Activated B cell treated with CpG ODN at 0.5 μM for 24 hours (primary cell): ENCODE measurements around the gene DYNC1I1. TPM values are rescaled to one million over a fixed set of nuclear protein-coding genes. Genes with fewer than 3 reads are reported as not detected.

Experiments
- ATAC-seq: fragments of 200-7000 bp; cut with Tn5 transposase; one replicate; pipeline ENCODE4 v1.10.0; 2021; ENCODE audit warnings: low read depth, mild to moderate bottlenecking, moderate library complexity
- CTCF ChIA-PET: fragments of 350-600 bp; sonication (Branson Sonifier 250); formaldehyde crosslinking; loops from one replicate; lab custom pipeline; 2021; ENCODE audit warnings: antibody characterized with exemption; lab: Charles Lee
- POLR2A ChIA-PET: fragments of 350-600 bp; sonication (Branson Sonifier 250); formaldehyde crosslinking; loops from one replicate; lab custom pipeline; 2021; ENCODE audit warnings: antibody characterized with exemption; lab: Charles Lee
- DNase-seq: peaks from one replicate; pipeline ENCODE4 v3.0.0; 2022
- H3K27ac Mint-ChIP-seq: one replicate; pipeline ENCODE4 v1.8.0; 2020; ENCODE audit warnings: mixed read lengths
- H3K27me3 Mint-ChIP-seq: one replicate; pipeline ENCODE4 v1.8.0; 2021; ENCODE audit warnings: mixed read lengths
- H3K36me3 Mint-ChIP-seq: one replicate; pipeline ENCODE4 v1.8.0; 2021; ENCODE audit warnings: low read depth, mixed read lengths
- H3K4me1 Mint-ChIP-seq: one replicate; pipeline ENCODE4 v1.8.0; 2021; ENCODE audit warnings: mixed read lengths
- H3K4me3 Mint-ChIP-seq: one replicate; pipeline ENCODE4 v1.8.0; 2020; ENCODE audit warnings: mild to moderate bottlenecking, mixed read lengths
- H3K9me3 Mint-ChIP-seq: one replicate; pipeline ENCODE4 v1.8.0; 2020; ENCODE audit warnings: mixed read lengths
- intact Hi-C: fragments of 100-400 bp; cut with micrococcal nuclease; formaldehyde crosslinking; loops from one replicate; pipeline ENCODE4 v1.15.1; 2024
- total RNA-seq: library from RNA; stranded (reverse); gene quantifications from 2 replicates; pipeline ENCODE4 v1.2.3, GENCODE V29; 2022
- TF ChIP-seq, protein P1 (sequence below): fragments of 200-600 bp; IDR thresholded peaks from one replicate; pipeline ENCODE4 v1.8.0; 2022; ENCODE audit warnings: antibody characterized with exemption, mild to moderate bottlenecking

Gene DYNC1I1
- total RNA-seq, 1 donor from 2014 or later = not detected

DNA sequence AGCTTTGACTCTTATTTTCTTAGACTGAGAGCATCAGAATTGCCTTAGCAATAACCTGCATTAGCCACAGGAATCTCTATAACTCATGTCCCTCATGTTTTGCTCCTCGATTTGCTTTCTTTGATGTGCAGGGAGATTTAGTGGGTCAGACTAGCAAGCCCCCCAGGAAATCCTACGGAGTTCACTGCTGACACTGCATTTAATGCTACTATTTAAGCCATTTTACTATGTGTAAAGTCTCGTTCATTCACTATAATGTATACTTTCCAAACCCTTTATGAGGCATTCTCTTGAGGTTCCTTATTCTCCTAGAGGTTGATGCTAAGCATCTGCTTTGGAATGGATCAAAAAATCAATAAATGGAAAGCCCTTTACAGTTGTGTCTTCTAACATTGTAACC lies 28.4 kb downstream of the DYNC1I1 start:
- Mint-ChIP-seq H3K4me3 (no peak overlapping the region), H3K9me3 (no peaks in the 10 kb centered on the region), H3K4me1 (no peaks in the 10 kb centered on the region), H3K27me3 (peaks cover 6% of the 10 kb centered on the region), H3K36me3 (no peaks in the 10 kb centered on the region), H3K27ac (no peak overlapping the region)
- POLR2A ChIA-PET = no interaction called here
- ATAC-seq (no peak), DNase-seq (no peak)
- TF ChIP-seq, protein P1, sequence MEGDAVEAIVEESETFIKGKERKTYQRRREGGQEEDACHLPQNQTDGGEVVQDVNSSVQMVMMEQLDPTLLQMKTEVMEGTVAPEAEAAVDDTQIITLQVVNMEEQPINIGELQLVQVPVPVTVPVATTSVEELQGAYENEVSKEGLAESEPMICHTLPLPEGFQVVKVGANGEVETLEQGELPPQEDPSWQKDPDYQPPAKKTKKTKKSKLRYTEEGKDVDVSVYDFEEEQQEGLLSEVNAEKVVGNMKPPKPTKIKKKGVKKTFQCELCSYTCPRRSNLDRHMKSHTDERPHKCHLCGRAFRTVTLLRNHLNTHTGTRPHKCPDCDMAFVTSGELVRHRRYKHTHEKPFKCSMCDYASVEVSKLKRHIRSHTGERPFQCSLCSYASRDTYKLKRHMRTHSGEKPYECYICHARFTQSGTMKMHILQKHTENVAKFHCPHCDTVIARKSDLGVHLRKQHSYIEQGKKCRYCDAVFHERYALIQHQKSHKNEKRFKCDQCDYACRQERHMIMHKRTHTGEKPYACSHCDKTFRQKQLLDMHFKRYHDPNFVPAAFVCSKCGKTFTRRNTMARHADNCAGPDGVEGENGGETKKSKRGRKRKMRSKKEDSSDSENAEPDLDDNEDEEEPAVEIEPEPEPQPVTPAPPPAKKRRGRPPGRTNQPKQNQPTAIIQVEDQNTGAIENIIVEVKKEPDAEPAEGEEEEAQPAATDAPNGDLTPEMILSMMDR = no peak
- intact Hi-C loops = no loop called here
- CTCF ChIA-PET = no interaction called here

DNA sequence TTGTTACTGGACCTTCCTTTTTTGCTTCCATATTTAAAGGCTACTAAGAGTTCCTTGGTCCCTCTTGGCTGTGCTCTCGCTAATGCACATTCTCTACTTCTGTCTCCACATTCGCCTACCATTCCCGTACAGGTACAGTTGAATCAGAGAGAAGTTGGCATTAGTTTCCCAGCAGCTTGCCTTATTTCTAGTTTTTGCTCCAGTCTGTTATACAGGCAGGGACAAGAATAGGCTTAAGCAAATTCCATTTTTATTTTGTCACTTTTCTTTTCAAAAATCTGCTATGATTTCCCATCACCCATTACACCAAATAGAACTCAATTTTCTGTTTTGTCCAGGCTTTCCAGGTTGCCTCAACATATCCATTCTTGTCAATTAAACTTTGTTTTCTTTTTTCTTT lies 29.9 kb downstream of the DYNC1I1 start:
- Mint-ChIP-seq H3K36me3 (no peaks in the 10 kb centered on the region), H3K4me1 (no peaks in the 10 kb centered on the region), H3K9me3 (no peaks in the 10 kb centered on the region), H3K4me3 (no peak overlapping the region), H3K27me3 (peaks cover 6% of the 10 kb centered on the region), H3K27ac (no peak overlapping the region)
- no peak for ATAC-seq
- ChIA-PET POLR2A (no interaction called here), CTCF (no interaction called here)
- no peak for DNase-seq
- TF ChIP-seq, protein P1 = no peak
- intact Hi-C loops = no loop called here

DNA sequence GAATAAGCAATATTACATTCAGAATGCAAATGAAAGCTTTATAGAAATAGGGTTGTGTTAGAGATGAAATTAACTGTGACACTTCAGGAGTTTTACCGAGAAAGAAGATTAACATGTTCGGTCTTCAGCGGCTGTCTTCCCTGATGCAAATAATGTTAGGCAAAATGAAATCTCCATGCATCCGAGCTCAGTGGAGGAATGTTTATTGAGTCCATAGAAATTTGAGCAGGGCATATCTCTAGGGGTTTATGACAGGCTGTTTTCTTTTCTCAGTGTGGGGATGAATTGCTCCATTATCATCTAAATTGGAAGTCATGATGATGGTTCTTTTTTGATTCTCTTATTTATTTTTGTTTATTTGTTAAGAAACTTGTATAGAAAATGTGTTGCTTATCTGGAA lies 31.7 kb downstream of the DYNC1I1 start:
- ChIA-PET CTCF (no interaction called here), POLR2A (no interaction called here)
- TF ChIP-seq, protein P1 = no peak
- H3K36me3 Mint-ChIP-seq = no peaks in the 10 kb centered on the region
- no peak overlapping the region for H3K27ac Mint-ChIP-seq
- intact Hi-C loops = no loop called here
- H3K4me1 Mint-ChIP-seq = no peaks in the 10 kb centered on the region
- peaks cover 6% of the 10 kb centered on the region for H3K27me3 Mint-ChIP-seq
- DNase-seq (no peak), ATAC-seq (no peak)
- no peaks in the 10 kb centered on the region for H3K9me3 Mint-ChIP-seq
- H3K4me3 Mint-ChIP-seq = no peak overlapping the region

DNA sequence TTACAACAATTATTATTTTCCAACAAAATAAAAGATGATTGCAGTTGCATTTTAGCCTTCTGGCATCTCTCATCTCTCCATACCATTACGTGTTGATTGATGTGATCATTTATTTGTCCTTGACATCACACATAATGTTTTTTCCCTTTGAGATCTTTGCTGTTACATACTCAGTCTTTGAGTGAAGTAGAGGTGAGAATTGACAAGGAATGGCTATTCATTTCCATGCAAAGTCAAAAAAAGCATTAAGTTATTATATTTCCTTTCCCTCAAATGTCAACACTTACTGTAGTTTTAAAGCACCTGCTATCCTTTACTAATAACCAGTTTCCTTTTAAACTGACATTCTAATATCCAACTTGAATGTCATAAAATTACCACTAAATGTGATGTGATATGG lies 33.6 kb downstream of the DYNC1I1 start:
- Mint-ChIP-seq H3K36me3 (no peaks in the 10 kb centered on the region), H3K4me1 (no peaks in the 10 kb centered on the region), H3K4me3 (no peak overlapping the region), H3K9me3 (no peaks in the 10 kb centered on the region), H3K27ac (no peak overlapping the region), H3K27me3 (peaks cover 6% of the 10 kb centered on the region)
- ChIA-PET CTCF (no interaction called here), POLR2A (no interaction called here)
- TF ChIP-seq, protein P1 = no peak
- ATAC-seq (no peak), DNase-seq (no peak)
- intact Hi-C loops = no loop called here

DNA sequence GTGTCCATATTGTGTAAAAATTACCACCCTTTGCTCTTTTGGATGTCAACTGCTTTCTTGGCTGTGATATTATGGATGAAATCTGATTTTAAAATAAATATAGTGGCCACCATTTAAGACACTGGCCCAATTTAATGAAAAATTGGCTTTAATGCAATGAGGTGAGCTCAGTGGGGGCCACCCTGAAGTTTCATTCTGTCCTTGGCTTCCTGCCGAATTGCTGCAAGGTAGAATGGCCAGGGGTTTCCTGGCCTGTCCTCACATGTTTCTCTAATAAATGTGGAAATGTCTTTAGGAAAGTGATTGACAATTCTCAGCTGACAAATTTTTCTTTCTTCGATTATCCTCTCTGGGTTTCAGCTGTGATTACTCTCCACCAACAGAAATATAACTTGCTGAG lies 36.0 kb downstream of the DYNC1I1 start:
- CTCF ChIA-PET = no interaction called here
- H3K9me3 Mint-ChIP-seq = no peaks in the 10 kb centered on the region
- H3K4me3 Mint-ChIP-seq = no peak overlapping the region
- no peaks in the 10 kb centered on the region for H3K4me1 Mint-ChIP-seq
- intact Hi-C loops = no loop called here
- H3K36me3 Mint-ChIP-seq = no peaks in the 10 kb centered on the region
- POLR2A ChIA-PET = no interaction called here
- H3K27ac Mint-ChIP-seq = no peak overlapping the region
- H3K27me3 Mint-ChIP-seq = no peaks in the 10 kb centered on the region
- ATAC-seq = no peak
- TF ChIP-seq, protein P1 = no peak
- no peak for DNase-seq
